IPS-20b (cell line): Measurements from ENCODE around the gene PLPP3.
A peak's percentile ranks its signal among the peaks of the same experiment; 100 is the strongest.

Source experiments
- H3K27ac ChIP-seq: one replicate; pipeline ENCODE4 v1.5.1; 2013; ENCODE audit warnings: low read length
- H3K27me3 ChIP-seq: 2 replicates; pipeline ENCODE4 v1.6.1; 2013; ENCODE audit warnings: mild to moderate bottlenecking, low read length, inconsistent platforms; ENCODE audit not compliant: insufficient read depth
- H3K36me3 ChIP-seq: 2 replicates; pipeline ENCODE4 v1.6.1; 2013; ENCODE audit warnings: low read depth, mild to moderate bottlenecking, inconsistent platforms, low read length, moderate library complexity; ENCODE audit not compliant: insufficient read depth
- H3K4me1 ChIP-seq: 2 replicates; pipeline ENCODE4 v1.6.1; 2013; ENCODE audit warnings: mild to moderate bottlenecking, control low read depth, inconsistent platforms, low read length, moderate library complexity; ENCODE audit not compliant: insufficient read depth
- H3K4me3 ChIP-seq: 2 replicates; pipeline ENCODE4 v1.5.1; 2013; ENCODE audit warnings: mild to moderate bottlenecking, low read length, inconsistent platforms
- H3K9ac ChIP-seq: 2 replicates; pipeline ENCODE4 v1.6.1; 2013; ENCODE audit warnings: low read depth, mild to moderate bottlenecking, inconsistent platforms, low read length, moderate library complexity
- H3K9me3 ChIP-seq: 2 replicates; pipeline ENCODE4 v1.6.1; 2013; ENCODE audit warnings: mild to moderate bottlenecking, low read depth, low read length, inconsistent platforms; ENCODE audit not compliant: insufficient read depth

PLPP3 gene

GRCh38 chr1:56573311-56573710 lies 6.1 kb downstream of the PLPP3 start:
- Histone ChIP-seq H3K9me3 (no peaks in the 10 kb centered on the region), H3K27ac (no peak overlapping the region), H3K4me3 (0 out of 2 replicates have a peak overlapping the region, but pooled peaks have one; percentile 13), H3K4me1 (peaks cover 59% of the 10 kb centered on the region), H3K36me3 (peaks cover 5% of the 10 kb centered on the region; the same call in 1 of the 2 replicates), H3K9ac (0 out of 2 replicates have a peak overlapping the region, but pooled peaks have one; percentile 2), H3K27me3 (no peaks in the 10 kb centered on the region)

- Histone ChIP-seq H3K9ac (no peak overlapping the region), H3K9me3 (no peaks in the 10 kb centered on the region), H3K4me1 (peaks cover 59% of the 10 kb centered on the region), H3K27ac (no peak overlapping the region), H3K27me3 (no peaks in the 10 kb centered on the region), H3K4me3 (no peak overlapping the region), H3K36me3 (peaks cover 5% of the 10 kb centered on the region; the same call in 1 of the 2 replicates)
These were observed 6.9 kb downstream of the PLPP3 start for GRCh38 chr1:56572334-56573050.

GRCh38 chr1:56571448-56571847 lies 7.9 kb downstream of the PLPP3 start:
- Histone ChIP-seq H3K9ac (no peak overlapping the region; the same call in 1 of the 2 replicates), H3K9me3 (no peaks in the 10 kb centered on the region), H3K27ac (peak overlapping the region; percentile 16), H3K4me1 (peaks cover 62% of the 10 kb centered on the region), H3K4me3 (peak overlapping the region; percentile 23; the same call in 1 of the 2 replicates), H3K27me3 (no peaks in the 10 kb centered on the region), H3K36me3 (peaks cover 5% of the 10 kb centered on the region; the same call in 1 of the 2 replicates)

GRCh38 chr1:56570924-56571372 lies 8.4 kb downstream of the PLPP3 start:
- Histone ChIP-seq H3K36me3 (peaks cover 5% of the 10 kb centered on the region; the same call in 1 of the 2 replicates), H3K4me3 (peak overlapping the region; percentile 23), H3K9ac (no peak overlapping the region; the same call in 1 of the 2 replicates), H3K27me3 (no peaks in the 10 kb centered on the region), H3K27ac (peak overlapping the region; percentile 51), H3K9me3 (no peaks in the 10 kb centered on the region), H3K4me1 (peaks cover 63% of the 10 kb centered on the region)

GRCh38 chr1:56569661-56570060 lies 9.7 kb downstream of the PLPP3 start:
- peaks cover 61% of the 10 kb centered on the region for H3K4me1 ChIP-seq
- no peak overlapping the region for H3K4me3 ChIP-seq
- H3K27ac ChIP-seq = peak overlapping the region; percentile 58

GRCh38 chr1:56566994-56567393 lies 12.4 kb downstream of the PLPP3 start:
- H3K36me3 ChIP-seq = no peaks in the 10 kb centered on the region
- peak overlapping the region; percentile 34 for H3K27ac ChIP-seq
- peak overlapping the region; percentile 43; the same call in 1 of the 2 replicates for H3K9ac ChIP-seq
- H3K27me3 ChIP-seq = no peaks in the 10 kb centered on the region
- H3K4me1 ChIP-seq = peaks cover 71% of the 10 kb centered on the region
- H3K9me3 ChIP-seq = no peaks in the 10 kb centered on the region
- H3K4me3 ChIP-seq = no peak overlapping the region

More at GRCh38 chr1:56569661-56570060, 9.7 kb downstream of the PLPP3 start:
- Histone ChIP-seq H3K9ac (no peak overlapping the region), H3K27me3 (no peaks in the 10 kb centered on the region), H3K36me3 (peaks cover 5% of the 10 kb centered on the region; the same call in 1 of the 2 replicates), H3K9me3 (no peaks in the 10 kb centered on the region)

GRCh38 chr1:56566061-56566744 lies 13.2 kb downstream of the PLPP3 start:
- Histone ChIP-seq H3K4me1 (peaks cover 66% of the 10 kb centered on the region), H3K36me3 (no peaks in the 10 kb centered on the region), H3K4me3 (no peak overlapping the region), H3K27ac (peak overlapping the region; percentile 34), H3K9ac (peak overlapping the region; percentile 43; the same call in 1 of the 2 replicates), H3K27me3 (no peaks in the 10 kb centered on the region), H3K9me3 (no peaks in the 10 kb centered on the region)

GRCh38 chr1:56564615-56565014 lies 14.7 kb downstream of the PLPP3 start:
- Histone ChIP-seq H3K9me3 (no peaks in the 10 kb centered on the region), H3K36me3 (no peaks in the 10 kb centered on the region), H3K27ac (no peak overlapping the region), H3K4me1 (peaks cover 61% of the 10 kb centered on the region), H3K4me3 (peak overlapping the region; percentile 44; the same call in 1 of the 2 replicates), H3K27me3 (no peaks in the 10 kb centered on the region), H3K9ac (peak overlapping the region; percentile 31; the same call in 1 of the 2 replicates)

- peak overlapping the region; percentile 22; the same call in 1 of the 2 replicates for H3K9ac ChIP-seq
These were observed 15.8 kb downstream of the PLPP3 start for GRCh38 chr1:56563568-56563967.

GRCh38 chr1:56562891-56563452 lies 16.4 kb downstream of the PLPP3 start:
- Histone ChIP-seq H3K9ac (peak overlapping the region; percentile 22; the same call in 1 of the 2 replicates), H3K4me3 (peak overlapping the region; percentile 37), H3K9me3 (no peaks in the 10 kb centered on the region), H3K27me3 (no peaks in the 10 kb centered on the region), H3K27ac (peak overlapping the region; percentile 82), H3K36me3 (no peaks in the 10 kb centered on the region), H3K4me1 (peaks cover 67% of the 10 kb centered on the region)

More at GRCh38 chr1:56563568-56563967, 15.8 kb downstream of the PLPP3 start:
- peak overlapping the region; percentile 37; the same call in 1 of the 2 replicates for H3K4me3 ChIP-seq
- H3K27ac ChIP-seq = no peak overlapping the region
- peaks cover 62% of the 10 kb centered on the region for H3K4me1 ChIP-seq
- no peaks in the 10 kb centered on the region for H3K36me3 ChIP-seq
- H3K27me3 ChIP-seq = no peaks in the 10 kb centered on the region
- H3K9me3 ChIP-seq = no peaks in the 10 kb centered on the region

GRCh38 chr1:56561227-56562019 lies 17.9 kb downstream of the PLPP3 start:
- H3K27ac ChIP-seq = no peak overlapping the region
- peaks cover 59% of the 10 kb centered on the region for H3K4me1 ChIP-seq
- no peaks in the 10 kb centered on the region for H3K36me3 ChIP-seq
- no peaks in the 10 kb centered on the region for H3K27me3 ChIP-seq
- no peak overlapping the region for H3K4me3 ChIP-seq
- no peaks in the 10 kb centered on the region for H3K9me3 ChIP-seq
- no peak overlapping the region for H3K9ac ChIP-seq
